Measurements from ENCODE around the gene TMEM212. TPM values are rescaled to one million over a fixed set of nuclear protein-coding genes. Genes with fewer than 3 reads are reported as not detected.

TMEM212 gene
- polyA plus RNA-seq, 2 of the 4 experiments (the other 2 are of a cell fraction): not detected

- TF ChIP-seq, protein P1, sequence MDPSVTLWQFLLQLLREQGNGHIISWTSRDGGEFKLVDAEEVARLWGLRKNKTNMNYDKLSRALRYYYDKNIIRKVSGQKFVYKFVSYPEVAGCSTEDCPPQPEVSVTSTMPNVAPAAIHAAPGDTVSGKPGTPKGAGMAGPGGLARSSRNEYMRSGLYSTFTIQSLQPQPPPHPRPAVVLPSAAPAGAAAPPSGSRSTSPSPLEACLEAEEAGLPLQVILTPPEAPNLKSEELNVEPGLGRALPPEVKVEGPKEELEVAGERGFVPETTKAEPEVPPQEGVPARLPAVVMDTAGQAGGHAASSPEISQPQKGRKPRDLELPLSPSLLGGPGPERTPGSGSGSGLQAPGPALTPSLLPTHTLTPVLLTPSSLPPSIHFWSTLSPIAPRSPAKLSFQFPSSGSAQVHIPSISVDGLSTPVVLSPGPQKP (IDR thresholded peaks at IDR 0.05; ENCODE audit: low read depth, low read length): no peak
- TF ChIP-seq HMGXB4 (CRISPR knock-in tag; IDR thresholded peaks at IDR 0.05; ENCODE audit: borderline replicate concordance): no peak
- peak; percentile 78 to 82; a peak in 3 of 5 replicates for TF ChIP-seq EP300 (IDR thresholded peaks at IDR 0.05)
- TF ChIP-seq HOXB5 (CRISPR knock-in tag; IDR thresholded peaks at IDR 0.05): peak; percentile 98
- no peak for TF ChIP-seq SREBF2 (IDR thresholded peaks at IDR 0.05)
- TF ChIP-seq FOSL2 (IDR thresholded peaks at IDR 0.05): peak; percentile 51
- TF ChIP-seq FOSL2 (CRISPR knock-in tag; IDR thresholded peaks at IDR 0.05): peak; percentile 84
- TF ChIP-seq ZNF302 (CRISPR knock-in tag; IDR thresholded peaks at IDR 0.05): no peak
- no peak for TF ChIP-seq NFE2L2 (conservative IDR thresholded peaks at IDR 0.05; ENCODE audit: low read length)
- no peak for TF ChIP-seq EHF (CRISPR knock-in tag; IDR thresholded peaks at IDR 0.05)
- TF ChIP-seq POLR2A (IDR thresholded peaks at IDR 0.05; ENCODE audit: low read length): no peak
- TF ChIP-seq KDM1A (IDR thresholded peaks at IDR 0.05; ENCODE audit: low read depth): no peak
- TF ChIP-seq CHD4 (IDR thresholded peaks at IDR 0.05; ENCODE audit: borderline replicate concordance): no peak
- peak; percentile 79; the same call in 2 of the 3 replicates for TF ChIP-seq BCL3 (IDR thresholded peaks at IDR 0.05)
- TF ChIP-seq RFX5 (IDR thresholded peaks at IDR 0.05): no peak
- TF ChIP-seq, protein P2, sequence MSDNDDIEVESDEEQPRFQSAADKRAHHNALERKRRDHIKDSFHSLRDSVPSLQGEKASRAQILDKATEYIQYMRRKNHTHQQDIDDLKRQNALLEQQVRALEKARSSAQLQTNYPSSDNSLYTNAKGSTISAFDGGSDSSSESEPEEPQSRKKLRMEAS (IDR thresholded peaks at IDR 0.05): no peak
- no peak for TF ChIP-seq CTCF (IDR thresholded peaks at IDR 0.05)
- TF ChIP-seq TFCP2L1 (CRISPR knock-in tag; IDR thresholded peaks at IDR 0.05): no peak
- TF ChIP-seq HOXA7 (CRISPR knock-in tag; IDR thresholded peaks at IDR 0.05): 0 out of 2 replicates have a peak, but pooled peaks have one; percentile 71
- TF ChIP-seq JUNB (IDR thresholded peaks at IDR 0.05): peak; percentile 90
- peak; percentile 91 to 95 for TF ChIP-seq CEBPB (IDR thresholded peaks at IDR 0.05)
- TF ChIP-seq RCOR1 (IDR thresholded peaks at IDR 0.05; ENCODE audit: low read depth, low read length): no peak
- TF ChIP-seq BHLHE40 (IDR thresholded peaks at IDR 0.05; ENCODE audit: low read depth, low read length): no peak
- no peak for TF ChIP-seq EHMT2 (IDR thresholded peaks at IDR 0.05; ENCODE audit: low read depth)
- TF ChIP-seq MAZ (IDR thresholded peaks at IDR 0.05; ENCODE audit: borderline replicate concordance, low read depth, low read length): no peak
- TF ChIP-seq MAFK (IDR thresholded peaks at IDR 0.05; ENCODE audit: partially characterized antibody): no peak
These were observed 31.7 kb upstream of the TMEM212 start (continued) for GRCh38 chr3:171811295-171811912.

Measured in A549 (cell line).